ENCODE data around the gene STAT6.

Gene STAT6

DNA sequence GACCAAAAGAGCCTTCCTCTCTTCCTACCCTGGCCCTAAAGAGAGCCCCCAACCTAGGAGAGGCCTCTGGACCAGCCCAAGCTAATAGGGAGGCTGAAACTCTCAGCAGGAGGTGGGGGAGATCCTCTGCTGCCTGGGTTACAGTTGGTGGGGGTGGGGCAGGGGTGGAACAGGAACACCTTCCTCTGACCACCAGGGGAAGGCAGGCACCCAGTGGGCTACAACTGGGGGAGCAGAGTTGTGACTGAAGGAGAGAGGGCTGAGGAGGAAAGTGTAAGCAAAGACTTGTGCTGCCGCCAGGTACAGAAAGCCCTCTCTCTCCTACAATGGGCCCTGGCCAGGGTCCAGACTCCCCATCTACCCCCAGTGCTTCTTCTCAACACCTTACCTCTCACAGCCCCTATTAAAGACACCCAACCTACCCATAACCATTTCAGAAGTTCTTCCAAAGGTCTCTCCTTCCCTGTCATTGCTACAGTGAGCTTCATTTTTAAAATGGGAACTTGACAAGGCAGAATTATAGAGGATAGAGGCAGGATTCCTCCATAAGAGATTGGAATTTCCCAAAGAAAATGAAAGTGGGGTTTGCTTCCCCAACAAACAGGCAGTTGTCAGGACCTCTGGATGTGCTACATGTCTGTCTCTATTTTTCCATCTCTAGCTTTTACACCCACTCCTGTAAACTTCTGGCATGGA, 62.6 kb downstream of the STAT6 start:
- DNase-seq (ENCODE audit: extremely low read depth, insufficient read length): no peak
- no peaks in the 10 kb centered on the region for H3K36me3 ChIP-seq (ENCODE audit: control insufficient read depth, insufficient read depth, low read length)
- H3K4me3 ChIP-seq (replicated peaks; ENCODE audit: low read depth, low read length): no peak overlapping the region
- no peaks in the 10 kb centered on the region for H3K27me3 ChIP-seq (replicated peaks; ENCODE audit: control insufficient read depth, insufficient read depth, low read length)
- TF ChIP-seq CTCF (IDR thresholded peaks at IDR 0.05; ENCODE audit: insufficient read depth, low read length, poor library complexity, severe bottlenecking): no peak

DNA sequence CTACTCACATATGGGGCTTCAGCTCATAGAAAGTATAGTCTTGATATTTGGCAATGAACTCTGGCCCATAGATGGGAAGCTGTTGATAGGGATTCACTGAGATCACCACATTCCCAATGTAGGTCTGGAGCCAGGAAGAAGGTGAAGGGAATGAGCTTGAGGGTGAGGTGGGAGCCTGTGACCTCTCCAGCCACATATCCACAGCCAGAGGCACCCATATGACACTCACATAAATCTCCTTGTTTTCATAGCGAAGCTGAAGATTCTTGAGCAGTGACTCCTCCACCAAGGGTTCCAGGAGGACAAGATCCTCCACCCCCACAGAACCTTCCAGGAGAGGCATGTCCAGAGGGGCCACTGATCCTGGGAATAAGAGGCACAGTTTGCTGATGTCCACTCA, 63.2 kb downstream of the STAT6 start:
- Histone ChIP-seq H3K4me3 (replicated peaks; ENCODE audit: low read depth, low read length) (no peak overlapping the region), H3K27me3 (replicated peaks; ENCODE audit: control insufficient read depth, insufficient read depth, low read length) (no peaks in the 10 kb centered on the region), H3K36me3 (ENCODE audit: control insufficient read depth, insufficient read depth, low read length) (no peaks in the 10 kb centered on the region)
- DNase-seq (ENCODE audit: extremely low read depth, insufficient read length): no peak
- no peak for TF ChIP-seq CTCF (IDR thresholded peaks at IDR 0.05; ENCODE audit: insufficient read depth, low read length, poor library complexity, severe bottlenecking)

DNA sequence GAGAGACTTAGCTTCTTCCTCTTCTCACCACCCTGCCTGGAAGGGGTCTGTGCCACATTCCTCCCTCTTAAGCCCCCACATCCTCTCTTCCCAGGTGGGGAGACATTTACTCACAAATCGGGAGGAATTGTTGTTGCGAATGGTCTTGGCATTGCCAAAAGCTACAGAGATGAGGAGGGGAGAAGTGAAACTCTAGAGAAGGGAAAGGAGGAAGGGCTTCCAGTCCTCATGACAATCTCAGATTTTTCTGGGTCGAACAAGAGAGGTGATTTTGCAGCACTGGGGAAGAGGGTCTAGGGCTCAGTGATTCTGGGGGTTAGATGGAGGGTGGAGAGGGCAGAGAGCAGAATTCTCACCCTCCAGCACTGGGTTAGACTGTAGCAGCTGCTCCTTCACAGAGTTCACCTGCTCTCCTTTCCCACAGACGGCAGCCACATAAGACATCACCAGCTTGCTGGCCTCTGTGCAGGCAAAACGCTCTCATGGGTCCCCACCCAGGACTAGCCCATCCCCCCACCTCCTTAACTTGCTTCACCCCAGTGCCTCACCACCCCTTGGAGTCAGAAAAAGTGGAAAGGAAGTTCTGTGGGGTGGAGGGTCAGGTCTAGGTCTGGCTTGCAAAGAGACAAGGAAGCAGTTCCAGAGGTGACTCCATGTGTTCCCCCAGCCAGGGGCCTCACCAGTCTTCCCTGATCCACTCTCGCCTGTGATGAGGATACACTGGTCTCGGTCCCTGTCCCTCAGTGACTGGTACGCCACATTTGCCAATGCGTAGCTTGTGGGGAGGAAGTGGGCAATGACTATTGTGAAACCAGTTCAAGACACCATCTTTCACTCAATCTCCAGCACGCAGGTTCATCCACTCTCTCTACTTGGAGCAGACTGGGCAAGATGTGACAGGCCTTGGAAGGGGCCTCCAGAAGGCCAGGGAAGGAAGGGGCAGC, 63.9 kb downstream of the STAT6 start:
- Histone ChIP-seq H3K27me3 (replicated peaks; ENCODE audit: control insufficient read depth, insufficient read depth, low read length) (no peaks in the 10 kb centered on the region), H3K4me3 (replicated peaks; ENCODE audit: low read depth, low read length) (no peak overlapping the region), H3K36me3 (ENCODE audit: control insufficient read depth, insufficient read depth, low read length) (no peaks in the 10 kb centered on the region)
- DNase-seq (ENCODE audit: extremely low read depth, insufficient read length): peak; percentile 24
- TF ChIP-seq CTCF (IDR thresholded peaks at IDR 0.05; ENCODE audit: insufficient read depth, low read length, poor library complexity, severe bottlenecking): no peak

- no peaks in the 10 kb centered on the region for H3K27me3 ChIP-seq (replicated peaks; ENCODE audit: control insufficient read depth, insufficient read depth, low read length)
- no peak for TF ChIP-seq CTCF (IDR thresholded peaks at IDR 0.05; ENCODE audit: insufficient read depth, low read length, poor library complexity, severe bottlenecking)
- no peak for DNase-seq (ENCODE audit: extremely low read depth, insufficient read length)
Observed at GRCh38 chr12:57046086-57046791, 64.9 kb downstream of the STAT6 start.

More at GRCh38 chr12:57046086-57046791, 64.9 kb downstream of the STAT6 start:
- Histone ChIP-seq H3K36me3 (ENCODE audit: control insufficient read depth, insufficient read depth, low read length) (no peaks in the 10 kb centered on the region), H3K4me3 (replicated peaks; ENCODE audit: low read depth, low read length) (no peak overlapping the region)

All from GM06990 (cell line).